ENCODE measurements around the gene ATP6V1B1.

ATP6V1B1 gene

GRCh38 chr2:70944111-70944690 is 8.5 kb downstream of the ATP6V1B1 start:
- Mint-ChIP-seq H3K9me3 (no peaks in the 10 kb centered on the region), H3K36me3 (no peaks in the 10 kb centered on the region), H3K27me3 (peaks cover 2% of the 10 kb centered on the region), H3K27ac (no peak overlapping the region), H3K4me1 (peaks cover 15% of the 10 kb centered on the region), H3K4me3 (no peak overlapping the region)

DNA sequence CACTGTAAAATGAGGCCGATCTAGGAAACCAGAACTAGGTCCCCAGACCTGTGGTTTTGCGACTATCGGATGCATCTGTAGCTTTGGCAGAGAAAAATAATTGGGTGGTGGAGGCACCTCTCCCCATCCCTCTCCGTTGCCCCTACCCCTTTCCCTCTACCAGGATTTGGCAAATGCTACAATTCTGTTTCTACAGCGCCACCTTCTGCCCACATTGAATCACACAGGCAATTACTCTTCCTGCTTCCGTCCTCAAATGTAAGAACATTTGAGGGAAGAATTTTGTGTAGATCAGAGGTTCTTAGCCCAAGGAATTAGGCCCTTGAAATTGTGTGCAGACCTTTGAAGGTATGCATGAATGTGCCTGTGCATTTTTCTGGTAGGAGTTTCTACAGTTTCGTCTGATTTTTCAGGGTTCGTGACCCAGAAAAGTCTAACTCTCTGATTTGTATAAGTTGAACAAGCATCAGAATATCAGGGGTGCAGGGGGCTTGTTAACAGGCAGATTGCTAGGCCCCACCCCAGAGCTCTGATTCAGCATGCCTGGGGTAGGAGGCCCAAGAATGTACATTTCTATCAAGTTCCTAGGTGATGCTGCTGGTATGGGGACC is 11.2 kb downstream of the ATP6V1B1 start:
- Mint-ChIP-seq H3K27me3 (peaks cover 2% of the 10 kb centered on the region), H3K9me3 (no peaks in the 10 kb centered on the region), H3K4me3 (no peak overlapping the region), H3K36me3 (no peaks in the 10 kb centered on the region), H3K27ac (no peak overlapping the region), H3K4me1 (peaks cover 15% of the 10 kb centered on the region)

- peaks cover 2% of the 10 kb centered on the region for H3K27me3 Mint-ChIP-seq
- no peaks in the 10 kb centered on the region for H3K36me3 Mint-ChIP-seq
- no peaks in the 10 kb centered on the region for H3K9me3 Mint-ChIP-seq
- peaks cover 15% of the 10 kb centered on the region for H3K4me1 Mint-ChIP-seq
- H3K27ac Mint-ChIP-seq = no peak overlapping the region
- peak overlapping the region; percentile 86 for H3K4me3 Mint-ChIP-seq
Observed at GRCh38 chr2:70947556-70948184, 12.0 kb downstream of the ATP6V1B1 start.

DNA sequence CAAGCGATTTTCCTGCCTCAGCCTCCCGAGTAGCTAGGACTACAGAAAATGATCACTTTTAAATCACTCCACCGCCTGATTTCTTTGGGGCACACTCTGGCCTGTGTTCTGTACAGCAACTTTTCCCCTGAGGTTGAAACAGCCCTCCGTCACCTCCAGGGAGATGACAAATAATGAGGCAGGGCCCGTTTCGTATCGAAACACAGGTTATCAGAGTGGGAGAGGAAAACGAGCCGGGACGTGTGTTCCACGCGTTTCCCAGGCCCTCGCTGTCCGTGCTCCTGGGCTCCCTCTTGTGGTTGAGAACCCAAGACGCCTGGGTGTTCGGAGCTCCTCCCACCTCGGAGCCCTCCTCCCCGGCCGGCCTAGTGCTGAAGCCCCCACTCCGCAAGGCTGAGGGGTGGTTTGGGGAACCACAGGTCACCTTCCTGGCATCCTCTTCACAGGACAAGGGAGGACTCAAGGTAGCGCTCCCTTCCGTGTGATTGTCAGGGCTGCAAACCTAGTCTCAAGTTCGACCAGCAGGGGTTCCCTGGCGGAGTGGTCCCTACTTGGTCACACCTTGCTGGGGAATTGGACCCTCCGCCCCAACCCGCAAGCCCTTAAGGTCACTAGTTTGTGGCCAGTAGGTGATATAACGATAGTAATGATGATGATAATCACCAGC is 12.8 kb downstream of the ATP6V1B1 start:
- peak overlapping the region; percentile 86 for H3K4me3 Mint-ChIP-seq
- H3K27me3 Mint-ChIP-seq = peaks cover 2% of the 10 kb centered on the region
- H3K4me1 Mint-ChIP-seq = peaks cover 15% of the 10 kb centered on the region
- no peaks in the 10 kb centered on the region for H3K9me3 Mint-ChIP-seq
- H3K36me3 Mint-ChIP-seq = no peaks in the 10 kb centered on the region
- no peak overlapping the region for H3K27ac Mint-ChIP-seq

- Mint-ChIP-seq H3K27ac (no peak overlapping the region), H3K4me3 (peak overlapping the region; percentile 11), H3K36me3 (no peaks in the 10 kb centered on the region), H3K27me3 (peaks cover 2% of the 10 kb centered on the region), H3K9me3 (no peaks in the 10 kb centered on the region), H3K4me1 (peaks cover 15% of the 10 kb centered on the region)
Observed at GRCh38 chr2:70949086-70949485, 13.4 kb downstream of the ATP6V1B1 start.

DNA sequence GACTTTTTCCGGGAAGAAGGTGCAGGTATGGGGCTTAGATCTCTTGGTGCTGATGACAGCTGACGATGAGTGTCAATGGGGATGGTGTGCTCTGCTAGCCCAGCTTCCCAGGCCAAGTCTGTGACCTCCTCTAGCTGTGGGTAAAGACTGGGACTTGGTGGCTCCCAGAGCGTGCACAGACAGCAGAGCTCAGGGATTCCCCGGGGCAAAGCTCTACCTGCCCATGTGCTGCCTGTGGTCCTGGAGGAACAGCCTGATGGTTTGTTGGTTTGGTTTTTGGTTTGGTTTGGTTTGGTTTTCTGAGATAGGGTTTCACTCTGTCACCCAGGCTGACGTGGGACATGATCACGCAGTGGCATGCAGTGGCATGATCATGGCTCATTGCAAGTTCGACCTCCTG is 19.2 kb downstream of the ATP6V1B1 start:
- no peaks in the 10 kb centered on the region for H3K9me3 Mint-ChIP-seq
- H3K4me1 Mint-ChIP-seq = peaks cover 4% of the 10 kb centered on the region
- no peak overlapping the region for H3K27ac Mint-ChIP-seq
- H3K36me3 Mint-ChIP-seq = no peaks in the 10 kb centered on the region
- peaks cover 13% of the 10 kb centered on the region for H3K27me3 Mint-ChIP-seq
- no peak overlapping the region for H3K4me3 Mint-ChIP-seq

DNA sequence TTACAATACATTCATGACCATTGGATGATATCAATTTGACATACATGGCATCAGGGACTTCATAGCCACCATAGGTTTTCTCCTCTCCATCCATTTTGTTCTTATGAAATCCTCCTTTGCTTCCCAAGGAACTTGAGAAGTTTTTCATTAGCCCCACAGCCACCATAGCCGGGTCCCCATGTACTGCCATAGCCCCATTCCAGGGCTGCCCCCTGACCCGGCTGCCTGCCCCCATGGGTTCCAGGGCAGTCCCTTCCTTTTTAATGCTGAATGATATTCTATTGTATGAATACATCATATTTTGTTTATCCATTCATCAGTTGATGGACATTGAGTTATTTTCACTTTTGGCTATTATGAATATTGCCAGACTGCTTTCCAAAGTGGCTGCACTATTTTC is 20.4 kb downstream of the ATP6V1B1 start:
- Mint-ChIP-seq H3K4me3 (no peak overlapping the region), H3K9me3 (no peaks in the 10 kb centered on the region), H3K27me3 (peaks cover 16% of the 10 kb centered on the region), H3K36me3 (no peaks in the 10 kb centered on the region), H3K4me1 (peaks cover 4% of the 10 kb centered on the region), H3K27ac (no peak overlapping the region)

DNA sequence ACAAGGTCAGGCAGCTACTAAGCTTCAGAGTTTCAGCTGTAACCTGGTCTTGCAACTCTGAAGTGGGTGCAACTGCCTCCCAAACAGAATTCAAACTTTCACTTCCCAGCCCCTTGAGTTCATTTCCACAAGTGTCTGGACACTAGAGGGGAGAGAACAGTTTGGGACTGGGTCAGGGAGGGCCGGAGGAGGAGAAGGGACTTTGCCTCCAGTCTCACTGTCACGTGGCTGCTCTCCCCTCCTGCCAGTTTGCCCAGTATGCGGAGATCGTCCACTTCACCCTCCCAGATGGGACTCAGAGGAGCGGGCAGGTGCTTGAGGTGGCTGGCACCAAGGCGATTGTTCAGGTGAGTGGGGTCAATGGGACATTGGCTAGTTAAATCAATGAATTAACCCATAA is 22.1 kb downstream of the ATP6V1B1 start:
- Mint-ChIP-seq H3K36me3 (no peaks in the 10 kb centered on the region), H3K4me3 (no peak overlapping the region), H3K4me1 (peaks cover 4% of the 10 kb centered on the region), H3K9me3 (no peaks in the 10 kb centered on the region), H3K27me3 (peaks cover 17% of the 10 kb centered on the region), H3K27ac (no peak overlapping the region)

- Mint-ChIP-seq H3K27me3 (peaks cover 23% of the 10 kb centered on the region), H3K4me1 (peaks cover 4% of the 10 kb centered on the region), H3K27ac (no peak overlapping the region), H3K36me3 (no peaks in the 10 kb centered on the region), H3K9me3 (no peaks in the 10 kb centered on the region), H3K4me3 (no peak overlapping the region)
Observed at GRCh38 chr2:70958759-70959158, 23.1 kb downstream of the ATP6V1B1 start.

DNA sequence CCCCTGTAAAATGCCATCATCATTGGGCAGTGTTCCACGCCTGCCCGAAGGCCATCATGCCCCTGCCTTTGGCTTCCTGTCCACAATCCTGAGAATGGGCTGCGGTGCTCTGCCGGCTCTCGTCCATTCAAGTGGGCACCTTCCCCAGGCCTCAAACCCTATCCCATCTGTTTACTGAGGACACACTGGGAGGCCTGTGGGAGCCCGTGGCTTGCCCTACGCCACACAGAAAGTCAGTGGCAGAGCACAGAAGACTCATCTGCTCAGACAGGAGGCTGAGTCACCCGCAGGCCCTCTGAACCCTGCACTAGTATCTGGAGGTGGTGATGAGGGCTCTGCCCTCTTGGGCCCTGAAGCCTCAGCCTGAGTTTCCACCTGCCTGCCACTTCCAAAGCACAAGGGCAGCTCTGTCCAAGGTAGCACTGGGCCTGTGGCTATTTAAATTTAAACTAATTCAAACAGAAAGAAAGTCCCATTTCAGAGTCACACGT is 23.6 kb downstream of the ATP6V1B1 start:
- no peak overlapping the region for H3K27ac Mint-ChIP-seq
- H3K27me3 Mint-ChIP-seq = peaks cover 23% of the 10 kb centered on the region

GRCh38 chr2:70959851-70960832 is 24.4 kb downstream of the ATP6V1B1 start:
- Mint-ChIP-seq H3K27me3 (peaks cover 21% of the 10 kb centered on the region), H3K4me1 (peaks cover 10% of the 10 kb centered on the region), H3K27ac (no peak overlapping the region), H3K4me3 (no peak overlapping the region), H3K36me3 (no peaks in the 10 kb centered on the region), H3K9me3 (no peaks in the 10 kb centered on the region)

More for the DNA sequence above, 23.6 kb downstream of the ATP6V1B1 start:
- no peaks in the 10 kb centered on the region for H3K36me3 Mint-ChIP-seq
- H3K4me3 Mint-ChIP-seq = no peak overlapping the region
- H3K9me3 Mint-ChIP-seq = no peaks in the 10 kb centered on the region
- peaks cover 4% of the 10 kb centered on the region for H3K4me1 Mint-ChIP-seq

- Mint-ChIP-seq H3K9me3 (no peaks in the 10 kb centered on the region), H3K4me3 (no peak overlapping the region), H3K27ac (no peak overlapping the region), H3K4me1 (peaks cover 12% of the 10 kb centered on the region), H3K36me3 (no peaks in the 10 kb centered on the region), H3K27me3 (peaks cover 17% of the 10 kb centered on the region)
Observed at GRCh38 chr2:70960833-70961647, 25.3 kb downstream of the ATP6V1B1 start.

GRCh38 chr2:70961648-70961994 is 25.9 kb downstream of the ATP6V1B1 start:
- Mint-ChIP-seq H3K27ac (no peak overlapping the region), H3K36me3 (no peaks in the 10 kb centered on the region), H3K9me3 (no peaks in the 10 kb centered on the region), H3K4me3 (no peak overlapping the region), H3K4me1 (peaks cover 12% of the 10 kb centered on the region), H3K27me3 (peaks cover 14% of the 10 kb centered on the region)

GRCh38 chr2:70962211-70962884 is 26.6 kb downstream of the ATP6V1B1 start:
- no peak overlapping the region for H3K27ac Mint-ChIP-seq
- no peaks in the 10 kb centered on the region for H3K36me3 Mint-ChIP-seq
- H3K4me3 Mint-ChIP-seq = no peak overlapping the region
- H3K27me3 Mint-ChIP-seq = peaks cover 13% of the 10 kb centered on the region
- no peaks in the 10 kb centered on the region for H3K9me3 Mint-ChIP-seq
- H3K4me1 Mint-ChIP-seq = peaks cover 12% of the 10 kb centered on the region
